Transverse colon (tissue), 4 donors: Measurements from ENCODE around the gene DYNC1H1. TPM values are rescaled to one million over a fixed set of nuclear protein-coding genes. Genes with fewer than 3 reads are reported as not detected.

ENCODE experiments used
- DNase-seq: peaks from one replicate; pipeline ENCODE4 v3.0.0-alpha.2; 2019
- H3K27ac ChIP-seq, 4 donors: fragments of 200-600 bp; sonication (generic); 2 replicates each; pipeline ENCODE4 v1.5.1; 2016 to 2018; ENCODE audit warnings: inconsistent platforms in 4 of 4
- H3K27me3 ChIP-seq: fragments of 200-600 bp; sonication (generic); 2 replicates; pipeline ENCODE4 v1.5.1; 2017; ENCODE audit warnings: inconsistent platforms
- H3K36me3 ChIP-seq, 4 donors: fragments of 200-600 bp; sonication (generic); 2 replicates each; pipeline ENCODE4 v1.5.1; 2017 to 2019; ENCODE audit warnings: inconsistent platforms in 4 of 4
- H3K4me1 ChIP-seq, 4 donors: fragments of 200-600 bp; sonication (generic); 2 replicates each; pipeline ENCODE4 v1.5.1; 2017 to 2020; ENCODE audit warnings: inconsistent platforms in 4 of 4
- H3K4me3 ChIP-seq, 4 donors: fragments of 200-600 bp; sonication (generic); 1 replicate in 1 of 4; 2 replicates in 3 of 4; pipeline versions ENCODE4 v1.5.1 to v1.6.1; 2017 to 2019; ENCODE audit warnings: inconsistent platforms in 4 of 4
- H3K9me3 ChIP-seq, 2 donors: fragments of 200-600 bp; sonication (generic); 2 replicates each; pipeline ENCODE4 v1.5.1; 2017 to 2019; ENCODE audit warnings: inconsistent platforms in 2 of 2
- EP300 ChIP-seq: sonication (generic); formaldehyde crosslinking; IDR thresholded peaks from one replicate; pipeline ENCODE4 v1.6.1; 2017; ENCODE audit warnings: antibody characterized with exemption, low read depth
- POLR2A ChIP-seq: fragments of 450-650 bp; IDR thresholded peaks from one replicate; pipeline ENCODE4 v1.6.1; 2016; ENCODE audit warnings: antibody characterized with exemption, mild to moderate bottlenecking, moderate library complexity
- POLR2AphosphoS5 ChIP-seq, 3 donors: sonication (generic); formaldehyde crosslinking; IDR thresholded peaks; one replicate each; pipeline ENCODE4 v1.6.1; 2016; ENCODE audit warnings: antibody characterized with exemption in 3 of 3
- WGBS, 2 donors: methylation state at CpG; one replicate each; pipeline ENCODE4 v1.1.5; 2018; ENCODE audit warnings: low coverage in 1 of 2; 5-methylcytosine and 5-hydroxymethylcytosine counted together
- in situ Hi-C, 4 donors: fragments of 200-750 bp; cut with MboI; loops; one replicate each; pipeline versions ENCODE4 v1.15.0 to v1.15.1; 2017; ENCODE audit warnings: low sequenced_read_pairs in 3 of 4, low pct_ligation_motif_present in 1 of 4, low pct_unique_long_range_greater_than_20kb in 1 of 4
- intact Hi-C: fragments of 100-400 bp; cut with DNase I; formaldehyde crosslinking; loops from one replicate; pipeline ENCODE4 v1.15.1; 2023; ENCODE audit warnings: low total_unique reads
- total RNA-seq, 4 donors: library from RNA; depleted of rRNA; stranded (reverse); fragments of >200 nt; gene quantifications; one replicate each; pipeline ENCODE4 v1.1.0, GENCODE V29; 2016
- TF ChIP-seq, protein P1 (sequence below), 5 experiments: fragments of 200-600 bp in 3 of 5; fragments of 450-650 bp in 2 of 5; sonication (generic) in 3 of 5; IDR thresholded peaks; 1 replicate in 2 of 5; 2 replicates in 3 of 5; pipeline ENCODE4 v1.5.1; 2016 to 2017; ENCODE audit warnings: antibody characterized with exemption in 5 of 5, inconsistent platforms in 3 of 5, mild to moderate bottlenecking in 2 of 5, moderate library complexity in 1 of 5

Gene DYNC1H1
- total RNA-seq, 4 donors from 2014 or later: 471 to 647 (median 482) TPM

GRCh38 chr14:101933209-101933608 is 31.2 kb upstream of the DYNC1H1 start:
- no peak overlapping the region for H3K27ac ChIP-seq
- no peaks in the 10 kb centered on the region for H3K27me3 ChIP-seq
- intact Hi-C loops (no loop called here), in situ Hi-C loops (loop anchor here in 1 of 4 donors (25.0 kb wide), 1 partner anchor 171 kb away; the partner anchor contains the start of gene PPP2R5C)
- no peaks in the 10 kb centered on the region for H3K36me3 ChIP-seq
- TF ChIP-seq, protein P1, sequence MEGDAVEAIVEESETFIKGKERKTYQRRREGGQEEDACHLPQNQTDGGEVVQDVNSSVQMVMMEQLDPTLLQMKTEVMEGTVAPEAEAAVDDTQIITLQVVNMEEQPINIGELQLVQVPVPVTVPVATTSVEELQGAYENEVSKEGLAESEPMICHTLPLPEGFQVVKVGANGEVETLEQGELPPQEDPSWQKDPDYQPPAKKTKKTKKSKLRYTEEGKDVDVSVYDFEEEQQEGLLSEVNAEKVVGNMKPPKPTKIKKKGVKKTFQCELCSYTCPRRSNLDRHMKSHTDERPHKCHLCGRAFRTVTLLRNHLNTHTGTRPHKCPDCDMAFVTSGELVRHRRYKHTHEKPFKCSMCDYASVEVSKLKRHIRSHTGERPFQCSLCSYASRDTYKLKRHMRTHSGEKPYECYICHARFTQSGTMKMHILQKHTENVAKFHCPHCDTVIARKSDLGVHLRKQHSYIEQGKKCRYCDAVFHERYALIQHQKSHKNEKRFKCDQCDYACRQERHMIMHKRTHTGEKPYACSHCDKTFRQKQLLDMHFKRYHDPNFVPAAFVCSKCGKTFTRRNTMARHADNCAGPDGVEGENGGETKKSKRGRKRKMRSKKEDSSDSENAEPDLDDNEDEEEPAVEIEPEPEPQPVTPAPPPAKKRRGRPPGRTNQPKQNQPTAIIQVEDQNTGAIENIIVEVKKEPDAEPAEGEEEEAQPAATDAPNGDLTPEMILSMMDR (IDR thresholded peaks at IDR 0.05): no peak
- TF ChIP-seq POLR2A (no peak), POLR2AphosphoS5 (IDR thresholded peaks at IDR 0.05) (no peak), EP300 (no peak)
- peaks cover 0 to 3% (median under 1%) of the 10 kb centered on the region in 4 donors for H3K4me1 ChIP-seq
- H3K9me3 ChIP-seq: no peaks in the 10 kb centered on the region
- no peak for DNase-seq
- WGBS, 2 donors: 86 to 90% methylated on average over 4 to 15 of the region's 16 CpGs
- H3K4me3 ChIP-seq: no peak overlapping the region

- TF ChIP-seq POLR2A (no peak), EP300 (no peak), POLR2AphosphoS5 (IDR thresholded peaks at IDR 0.05) (no peak)
- TF ChIP-seq, protein P1 (IDR thresholded peaks at IDR 0.05): no peak
- WGBS, 2 donors: 88% methylated on average over 14 of the region's 14 CpGs; no CpG with 5 or more reads in 1 of the 2 donors
- Histone ChIP-seq H3K36me3 (no peaks in the 10 kb centered on the region), H3K27me3 (no peaks in the 10 kb centered on the region), H3K27ac (no peak overlapping the region), H3K9me3 (no peaks in the 10 kb centered on the region), H3K4me3 (no peak overlapping the region), H3K4me1 (no peaks in the 10 kb centered on the region)
- intact Hi-C loops (no loop called here), in situ Hi-C loops (loop anchor here in 1 of 4 donors (25.0 kb wide), 1 partner anchor 172 kb away; the partner anchor contains the start of gene PPP2R5C)
- no peak for DNase-seq
These were observed 29.7 kb upstream of the DYNC1H1 start for GRCh38 chr14:101934601-101935150.

DNA sequence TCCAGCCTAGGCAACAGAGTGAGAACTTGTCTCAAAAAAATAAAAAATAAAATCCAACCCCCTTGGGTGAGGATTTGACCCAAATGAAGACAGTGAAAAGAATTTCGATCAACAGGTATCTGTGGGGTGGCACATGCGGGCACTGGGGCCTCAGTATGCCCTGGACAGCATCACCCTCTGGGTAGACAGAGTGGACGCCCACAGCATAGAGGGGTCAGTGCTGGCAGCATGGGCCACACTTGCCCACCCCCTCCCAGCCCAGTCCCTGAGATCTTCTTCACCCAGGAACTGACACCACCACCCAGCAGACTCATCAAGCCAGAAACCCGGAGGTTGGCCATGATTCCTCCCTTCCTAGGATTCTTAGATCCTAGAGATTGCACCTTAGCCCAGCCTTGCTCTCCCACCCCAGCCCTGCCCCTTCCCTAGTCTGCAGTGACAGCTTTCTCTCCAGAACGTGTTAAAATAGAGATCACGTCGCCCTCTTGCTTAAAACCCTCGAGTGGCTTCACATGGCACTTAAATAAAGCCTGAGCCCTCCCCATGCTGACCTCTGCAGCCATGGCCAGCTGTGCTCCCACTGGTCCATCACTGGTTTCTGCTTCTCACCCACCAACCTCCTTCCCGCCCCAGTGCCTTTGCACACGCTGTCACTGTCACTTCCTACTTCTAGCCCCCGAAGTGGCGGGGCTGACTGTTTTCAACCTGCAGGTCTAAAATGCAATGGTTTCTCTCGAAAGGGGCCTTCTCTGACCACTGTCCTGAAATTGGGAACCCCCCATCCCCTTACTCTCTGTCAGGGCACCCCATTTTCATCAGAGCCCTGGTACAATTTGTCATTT is 26.2 kb upstream of the DYNC1H1 start:
- in situ Hi-C loops (loop anchor here in 1 of 4 donors (25.0 kb wide), 1 partner anchor 176 kb away; the partner anchor contains the start of gene PPP2R5C), intact Hi-C loops (no loop called here)
- DNase-seq: no peak
- H3K36me3 ChIP-seq: no peaks in the 10 kb centered on the region
- H3K27ac ChIP-seq: no peak overlapping the region
- H3K4me3 ChIP-seq: no peak overlapping the region
- WGBS, 2 donors: 68 to 80% methylated on average over 3 to 13 of the region's 13 CpGs
- H3K9me3 ChIP-seq: no peaks in the 10 kb centered on the region
- no peak for TF ChIP-seq POLR2A
- TF ChIP-seq, protein P1 (IDR thresholded peaks at IDR 0.05): no peak
- no peak for TF ChIP-seq POLR2AphosphoS5 (IDR thresholded peaks at IDR 0.05)
- no peak for TF ChIP-seq EP300
- H3K27me3 ChIP-seq: peaks cover 4% of the 10 kb centered on the region
- no peaks in the 10 kb centered on the region for H3K4me1 ChIP-seq

- H3K9me3 ChIP-seq: no peaks in the 10 kb centered on the region
- H3K4me1 ChIP-seq: no peaks in the 10 kb centered on the region
- TF ChIP-seq POLR2A (no peak), POLR2AphosphoS5 (IDR thresholded peaks at IDR 0.05) (no peak), EP300 (no peak)
- TF ChIP-seq, protein P1 (IDR thresholded peaks at IDR 0.05): no peak
- H3K27ac ChIP-seq: no peak overlapping the region
- in situ Hi-C loops: loop anchor here in 2 of 4 donors (10.0 to 25.0 kb wide), 2 partner anchors 165 to 177 kb away; partner anchors contain the start of gene PPP2R5C (in 1 of the 2)
- intact Hi-C loops: no loop called here
- WGBS, 2 donors: 39 to 73% methylated on average over 2 to 5 of the region's 5 CpGs
- H3K36me3 ChIP-seq: no peaks in the 10 kb centered on the region
- no peak overlapping the region for H3K4me3 ChIP-seq
- H3K27me3 ChIP-seq: peaks cover 12% of the 10 kb centered on the region
- no peak for DNase-seq
These were observed 24.7 kb upstream of the DYNC1H1 start for GRCh38 chr14:101939646-101940170.
